GM03348 (cell line): ENCODE results near the gene ESYT1.
"Not testable (repeated sequence)": the region's sequence is repeated elsewhere in the genome, so short reads cannot be mapped to it uniquely, and the experiment has no call there.

ENCODE experiments used
- DNase-seq: peaks from one replicate; pipeline ENCODE4 v3.0.0; 2012; ENCODE audit warnings: low spot score

ESYT1 gene

DNA sequence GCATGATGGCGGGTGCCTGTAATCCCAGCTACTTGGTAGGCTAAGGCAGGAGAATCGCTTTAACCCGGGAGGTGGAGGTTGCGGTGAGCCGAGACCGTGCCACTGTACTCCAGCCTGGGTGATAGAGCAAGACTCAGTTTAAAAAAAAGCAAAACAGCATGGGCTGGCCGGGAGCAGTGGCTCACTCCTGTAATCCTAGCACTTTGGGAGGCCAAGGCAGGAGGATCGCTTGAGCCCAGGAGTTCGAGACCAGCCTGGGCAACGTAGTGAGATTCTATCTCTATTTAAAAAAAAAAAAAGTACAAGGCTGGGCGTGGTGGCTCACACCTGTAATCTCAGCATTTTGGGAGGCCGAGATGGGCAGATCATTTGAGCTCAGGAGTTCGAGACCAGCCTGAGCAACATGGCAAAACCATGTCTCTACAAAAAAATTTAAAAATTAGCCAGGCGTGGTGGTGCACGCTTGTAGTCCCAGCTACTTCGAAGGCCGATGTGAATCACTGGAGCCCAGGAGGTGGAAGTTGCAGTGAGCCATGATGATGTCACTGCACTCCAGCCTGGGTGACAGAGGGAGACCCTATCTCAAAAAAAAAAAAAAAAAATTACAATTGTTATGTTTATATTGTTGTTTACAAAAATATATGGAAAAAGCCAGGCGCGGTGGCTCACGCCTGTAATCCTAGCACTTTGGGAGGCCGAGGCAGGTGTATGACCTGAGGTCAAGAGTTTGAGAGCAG lies 28.6 kb downstream of the ESYT1 start:
- DNase-seq: not testable (repeated sequence)

- peak; percentile 88 for DNase-seq
Observed at GRCh38 chr12:56157201-56158028, 29.3 kb downstream of the ESYT1 start.

- peak; percentile 94 for DNase-seq
Observed at GRCh38 chr12:56158029-56158925, 30.2 kb downstream of the ESYT1 start, which contains the start of gene MYL6. Gene MYL6, plus strand, starts transcription at chr12:56158359. Its CDS starts 43 bp downstream, at chr12:56158402.

- DNase-seq: peak; percentile 86
Observed at GRCh38 chr12:56158926-56159461, 30.9 kb downstream of the ESYT1 start.

GRCh38 chr12:56159482-56160192 lies 31.6 kb downstream of the ESYT1 start:
- no peak for DNase-seq

GRCh38 chr12:56160193-56160763 lies 32.2 kb downstream of the ESYT1 start:
- DNase-seq: peak; percentile 64

DNA sequence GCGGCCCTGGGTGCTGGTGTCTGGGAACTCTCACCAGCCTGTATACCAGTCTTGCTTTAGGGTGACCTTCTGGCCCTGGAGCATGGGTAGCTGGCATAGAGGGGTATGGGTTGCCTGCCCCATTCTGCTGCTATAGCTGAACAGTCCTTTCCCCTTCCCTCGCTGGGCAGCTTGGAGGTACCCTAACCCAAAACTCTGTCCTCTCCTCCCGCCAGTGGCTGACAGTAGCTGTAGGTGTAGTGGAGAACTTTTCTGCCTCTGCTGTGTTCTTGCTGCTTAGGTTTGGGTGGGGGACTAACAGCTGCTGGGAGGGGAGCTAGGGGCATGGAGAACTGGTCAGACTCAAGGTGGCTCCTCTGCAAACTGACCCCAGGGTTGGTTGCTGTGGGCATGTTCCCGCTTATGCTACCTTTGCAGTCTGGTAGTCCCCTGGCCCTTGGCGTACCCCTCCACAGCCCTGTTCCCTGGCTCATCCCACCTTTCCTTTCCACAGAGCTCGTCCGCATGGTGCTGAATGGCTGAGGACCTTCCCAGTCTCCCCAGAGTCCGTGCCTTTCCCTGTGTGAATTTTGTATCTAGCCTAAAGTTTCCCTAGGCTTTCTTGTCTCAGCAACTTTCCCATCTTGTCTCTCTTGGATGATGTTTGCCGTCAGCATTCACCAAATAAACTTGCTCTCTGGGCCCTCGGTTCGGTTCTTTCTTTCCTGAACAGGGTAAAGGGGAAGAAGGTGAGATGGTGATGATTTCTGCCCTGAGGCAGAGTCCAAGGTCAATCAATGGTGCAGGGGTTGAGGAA lies 33.0 kb downstream of the ESYT1 start:
- DNase-seq: no peak

DNA sequence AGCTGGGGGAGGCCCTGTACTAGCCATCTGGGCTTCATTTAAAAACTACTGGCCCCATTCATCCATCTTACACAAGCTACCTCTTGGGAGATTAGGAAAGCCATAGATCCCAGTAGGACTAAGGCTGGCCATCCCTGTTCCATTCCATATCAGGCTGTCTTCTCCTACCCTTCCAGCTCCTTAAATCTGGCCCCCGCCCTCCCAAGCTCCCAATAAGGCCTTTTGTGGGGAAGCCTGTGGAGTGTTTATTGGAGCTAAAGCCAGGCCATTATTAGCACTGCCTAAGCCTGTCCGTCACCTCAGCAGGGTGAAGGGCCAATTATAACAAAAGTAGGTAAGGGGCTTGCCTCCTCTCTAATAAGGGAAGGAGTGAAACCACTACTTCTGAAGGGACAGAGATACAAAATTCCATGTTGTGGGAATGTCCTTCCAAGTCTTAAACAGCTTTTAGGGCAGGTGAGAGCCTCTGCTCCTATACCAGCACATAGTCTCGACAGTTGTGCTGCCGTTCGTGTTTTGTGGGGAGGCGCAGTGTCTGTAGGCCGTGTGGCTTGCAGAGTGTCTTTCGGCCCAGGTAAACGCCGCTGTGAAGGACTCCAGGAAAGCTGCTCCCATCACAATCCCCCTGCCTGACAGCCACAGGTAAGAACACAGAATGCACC lies 33.8 kb downstream of the ESYT1 start:
- DNase-seq: no peak

DNA sequence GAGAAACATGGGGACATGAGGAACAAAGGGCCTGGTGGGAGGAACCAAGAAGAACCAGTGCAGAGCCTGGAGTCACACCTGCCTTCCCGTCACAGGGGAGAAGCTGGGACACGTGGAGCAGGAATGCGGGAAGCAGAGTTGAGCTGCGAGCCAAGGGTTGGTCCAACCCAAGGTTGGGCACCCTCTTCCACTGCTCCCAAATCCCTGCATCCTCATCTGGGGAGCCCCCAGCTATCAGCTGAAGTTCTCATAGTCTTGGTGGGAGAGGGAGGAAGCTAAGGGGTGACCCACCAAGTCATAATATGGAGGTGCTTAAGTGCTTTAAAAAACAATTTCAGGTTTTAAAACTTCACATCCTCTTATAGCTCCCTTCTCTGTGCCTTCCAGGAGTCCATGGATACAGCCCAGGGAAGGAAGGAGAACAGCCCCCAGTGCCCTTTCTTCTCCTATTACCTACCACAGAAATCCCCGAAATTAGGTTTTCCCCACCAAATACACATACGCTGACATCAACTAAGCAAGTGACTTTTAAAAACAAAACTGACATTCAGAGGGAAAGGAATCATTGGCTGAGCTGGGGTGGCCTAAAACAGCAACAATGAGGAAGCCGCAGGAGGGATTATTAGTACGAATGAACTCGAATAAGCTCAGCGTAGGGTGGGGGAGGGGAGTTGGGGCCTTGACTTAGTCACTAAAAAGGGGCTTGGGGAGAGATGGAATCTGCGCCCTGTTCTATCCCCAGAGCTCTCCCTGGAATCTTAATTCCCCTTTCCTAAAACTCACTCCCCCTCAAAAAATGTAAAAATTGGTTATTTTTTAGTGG lies 34.6 kb downstream of the ESYT1 start:
- no peak for DNase-seq

- DNase-seq: no peak
Observed at GRCh38 chr12:56163533-56164344, 35.7 kb downstream of the ESYT1 start.

GRCh38 chr12:56164345-56164729 lies 36.3 kb downstream of the ESYT1 start:
- no peak for DNase-seq

DNA sequence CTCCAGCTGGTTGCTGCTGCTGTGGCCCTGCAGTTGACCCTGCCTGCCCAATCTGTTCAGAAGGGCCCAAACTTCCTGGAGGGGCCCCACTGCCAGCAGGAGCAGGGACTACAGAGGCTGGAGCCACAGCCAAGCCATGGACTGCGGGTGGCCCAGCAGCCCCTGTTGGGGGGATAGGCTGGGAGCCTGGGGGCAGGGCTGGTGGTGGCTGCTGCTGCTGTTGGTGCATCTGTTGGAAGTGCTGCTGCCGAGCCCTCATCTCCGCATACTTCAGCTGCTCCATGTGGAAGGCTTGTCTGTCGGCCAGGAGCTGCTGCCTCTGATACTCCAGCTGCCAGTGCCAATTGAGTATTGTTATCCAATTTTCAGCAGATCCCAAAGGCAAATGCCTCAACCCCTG lies 37.3 kb downstream of the ESYT1 start:
- DNase-seq: no peak

DNA sequence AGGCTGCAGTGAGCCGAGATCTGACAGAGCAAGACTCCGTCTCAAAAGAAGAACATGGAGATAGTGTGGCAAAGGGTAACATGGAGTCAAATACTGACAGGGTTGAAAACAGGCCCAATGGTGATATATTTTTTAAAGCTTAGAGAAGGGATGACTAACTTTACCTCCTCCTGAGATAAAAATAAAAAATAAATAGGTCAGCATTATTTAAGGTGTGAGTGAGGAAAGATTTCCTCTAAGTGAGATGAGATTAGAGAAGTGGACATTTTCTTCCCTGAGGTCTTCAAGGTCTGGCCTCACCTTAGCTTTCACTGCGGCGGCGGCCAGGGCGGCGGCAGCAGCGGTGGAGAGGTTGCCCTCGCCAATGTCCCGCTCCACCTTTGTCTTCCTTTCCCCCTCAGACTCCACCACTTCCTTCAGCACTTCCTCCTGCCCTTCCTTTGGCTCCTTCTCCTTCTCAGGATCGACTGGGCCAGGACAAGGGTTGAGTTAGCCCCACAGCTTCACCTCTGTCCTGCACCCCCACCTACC lies 41.2 kb downstream of the ESYT1 start:
- DNase-seq: no peak

DNA sequence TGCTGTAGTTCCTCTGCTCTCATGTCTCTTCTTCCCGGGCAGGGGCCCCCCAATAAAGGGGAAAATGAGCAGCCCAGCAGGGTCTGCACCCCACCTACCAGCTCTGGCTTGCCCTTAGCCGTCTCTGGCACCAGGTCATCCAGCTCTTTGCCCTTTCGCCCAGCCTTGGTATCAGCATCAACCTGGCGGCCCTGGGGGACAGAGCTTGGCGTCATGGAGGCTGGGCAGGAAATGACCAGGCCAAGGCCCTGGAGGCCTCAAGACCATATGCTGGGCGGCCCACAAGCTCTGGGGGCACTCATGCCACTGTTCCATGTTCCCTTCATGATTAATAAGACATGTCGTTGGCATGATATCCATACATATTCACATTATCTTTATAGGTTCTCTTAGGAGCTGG lies 44.8 kb downstream of the ESYT1 start:
- DNase-seq: no peak

GRCh38 chr12:56178347-56178746 lies 50.3 kb downstream of the ESYT1 start:
- no peak for DNase-seq

- DNase-seq: no peak
Observed at GRCh38 chr12:56186957-56187356, 58.9 kb downstream of the ESYT1 start.

DNA sequence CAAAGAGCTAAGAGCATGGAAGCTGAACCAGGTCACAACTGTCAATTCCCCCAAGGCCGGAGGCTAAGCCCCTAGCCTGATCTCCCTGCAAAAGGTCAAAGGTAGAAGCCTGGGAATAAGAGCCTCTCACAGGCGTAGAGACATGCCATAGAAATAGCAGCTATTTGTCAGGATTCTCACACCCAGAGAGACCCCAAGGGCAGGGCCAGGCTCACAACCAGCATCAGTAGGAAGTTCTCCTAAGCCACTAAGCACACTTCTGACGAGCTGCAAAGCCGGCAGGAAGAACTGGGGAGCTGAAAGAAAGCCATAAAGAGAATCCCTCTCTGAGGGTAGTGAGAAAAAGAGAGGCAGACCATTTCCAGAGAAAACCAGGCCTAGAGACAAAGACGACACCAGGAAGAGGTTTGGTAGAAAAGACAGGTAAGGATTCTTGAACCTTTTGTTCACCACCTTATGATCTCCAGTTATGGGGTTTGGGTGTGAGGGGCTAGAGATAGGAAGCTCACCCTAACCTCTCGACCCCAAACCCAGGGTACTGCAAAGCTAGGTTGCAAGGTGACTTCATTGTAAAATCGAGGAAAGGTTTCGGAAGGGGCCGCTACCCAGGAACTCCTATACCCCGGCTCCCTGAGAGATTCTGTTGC lies 60.2 kb downstream of the ESYT1 start:
- DNase-seq: peak; percentile 15
